ENCODE data around the gene TFAP2D. TPM values are rescaled to one million over a fixed set of nuclear protein-coding genes. Genes with fewer than 3 reads are reported as not detected.

TFAP2D gene
- total and polyA plus RNA-seq, 2 of the 4 experiments (the other 2 are of a cell fraction), result not detected

- Histone ChIP-seq H4K8ac (ENCODE audit: low read depth in 2 of 2, low read length in 2 of 2) (no peak overlapping the region), H2BK20ac (ENCODE audit: low read depth, low read length) (no peak overlapping the region), H4K91ac (ENCODE audit: insufficient read depth, low read depth, low read length) (no peak overlapping the region), H3K9me1 (ENCODE audit: insufficient read depth, low read length) (no peaks in the 10 kb centered on the region), H2AK9ac (replicated peaks; ENCODE audit: low read depth, low read length, poor library complexity) (no peak overlapping the region), H2AFZ (replicated peaks; ENCODE audit: low read length, poor library complexity) (no peak overlapping the region), H3K9me3 (ENCODE audit: control insufficient read depth, insufficient read depth, low read length) (no peaks in the 10 kb centered on the region), H4K20me1 (ENCODE audit: insufficient read depth, low read length) (no peaks in the 10 kb centered on the region), H3K14ac (replicated peaks; ENCODE audit: low read depth, low read length) (no peak overlapping the region), H3K4me3 (ENCODE audit: insufficient read depth, low read depth, low read length) (no peak overlapping the region), H3K23ac (ENCODE audit: low read depth, low read length) (no peak overlapping the region), H3K27ac (ENCODE audit: insufficient read depth, low read length) (no peak overlapping the region), H2BK15ac (ENCODE audit: low read depth, low read length) (no peak overlapping the region), H3K79me1 (ENCODE audit: low read depth in 1 of 2, low read length in 2 of 2) (no peaks in the 10 kb centered on the region), H3K4me1 (ENCODE audit: control insufficient read depth, insufficient read depth, low read length) (no peaks in the 10 kb centered on the region), H3K9ac (ENCODE audit: low read depth, low read length) (no peak overlapping the region), H2AK5ac (ENCODE audit: low read depth, low read length) (no peak overlapping the region), H3K36me3 (ENCODE audit: control insufficient read depth, insufficient read depth, low read length) (no peaks in the 10 kb centered on the region), H3K27me3 (ENCODE audit: control insufficient read depth, insufficient read depth, low read length) (peaks cover 4% of the 10 kb centered on the region), H2BK5ac (ENCODE audit: low read depth, low read length, poor library complexity, severe bottlenecking) (no peak overlapping the region), H3K18ac (ENCODE audit: low read depth, low read length) (no peak overlapping the region), H3K56ac (ENCODE audit: extremely low read depth, insufficient read depth, low read length) (no peak overlapping the region), H3K4ac (ENCODE audit: low read depth, low read length) (no peak overlapping the region), H4K5ac (ENCODE audit: low read depth, low read length) (no peak overlapping the region), H3K4me2 (ENCODE audit: low read depth, low read length) (no peak overlapping the region), H2BK120ac (ENCODE audit: low read depth, low read length) (no peak overlapping the region)
- WGBS, 2 experiments (ENCODE audit: extremely low coverage in 2 of 2, insufficient read length in 1 of 2), result no CpG with 5 or more reads among the region's 10 CpGs
- intact Hi-C loops (cut with micrococcal nuclease), result no loop called here
- no TSS peak for BruUV-seq (replicated peaks)
- no peak for TF ChIP-seq BHLHE40 (IDR thresholded peaks at IDR 0.05; ENCODE audit: low read depth, low read length)
- TF ChIP-seq MXI1 (IDR thresholded peaks at IDR 0.05; ENCODE audit: borderline replicate concordance, low read depth, low read length), result no peak
- TF ChIP-seq MAZ (IDR thresholded peaks at IDR 0.05; ENCODE audit: borderline replicate concordance, low read depth, low read length), result no peak
- no peak for TF ChIP-seq CTCF (conservative IDR thresholded peaks at IDR 0.05; ENCODE audit: low read depth, low read length)
- no peak for TF ChIP-seq FOS (IDR thresholded peaks at IDR 0.05; ENCODE audit: low read depth, low read length)
- no peak for TF ChIP-seq RCOR1 (IDR thresholded peaks at IDR 0.05; ENCODE audit: insufficient replicate concordance, low read length)
- no peak for TF ChIP-seq CEBPB (IDR thresholded peaks at IDR 0.05; ENCODE audit: low read depth, low read length)
- no peak for TF ChIP-seq RAD21 (IDR thresholded peaks at IDR 0.05; ENCODE audit: low read length)
- no peak for TF ChIP-seq RFX5 (IDR thresholded peaks at IDR 0.05; ENCODE audit: low read depth, low read length)
- dilution Hi-C loops (cut with HindIII; ENCODE audit: low sequenced_read_pairs, unreplicated experiment), result no loop called here
- DNase-seq (no peak), ATAC-seq (ENCODE audit: low read depth) (no peak)
- CTCF ChIA-PET, result no interaction called here
- in situ Hi-C loops (cut with MboI; ENCODE audit: low sequenced_read_pairs), result no loop called here
- POLR2A ChIA-PET (ENCODE audit: unreplicated experiment), result no interaction called here
These were observed 7.3 kb downstream of the TFAP2D start for GRCh38 chr6:50720623-50721022.
